OCI-LY7 (cell line): ENCODE data around the gene TSTD1. TPM values are rescaled to one million over a fixed set of nuclear protein-coding genes. Genes with fewer than 3 reads are reported as not detected.

Experiments
- BruUV-seq: library from RNA; stranded (reverse); fragments of 400-500 nt; replicated peaks from 2 replicates; lab custom pipeline; 2021; lab: Mats Ljungman, UMichigan
- CTCF ChIA-PET: fragments of 300-600 bp; sonication (Branson Sonifier 250); formaldehyde crosslinking; loops from one replicate; lab custom pipeline; 2022; ENCODE audit warnings: antibody characterized with exemption; ENCODE audit not compliant: unreplicated experiment; lab: Charles Lee
- POLR2A ChIA-PET: fragments of 300-600 bp; sonication (Branson Sonifier 250); formaldehyde crosslinking; loops from one replicate; lab custom pipeline; 2022; ENCODE audit warnings: antibody characterized with exemption; lab: Charles Lee
- DNase-seq: peaks from one replicate; pipeline ENCODE4 v3.0.0-alpha.2; 2015; ENCODE audit warnings: low spot score
- H2AFZ ChIP-seq: fragments of 200-600 bp; sonication (generic), shearing (Covaris generic); 2 replicates; pipeline ENCODE4 v1.6.1; 2014; ENCODE audit warnings: mild to moderate bottlenecking, antibody characterized with exemption, low read length, moderate library complexity
- H3K27ac ChIP-seq: fragments of 200-600 bp; sonication (generic); 2 replicates; pipeline ENCODE4 v1.5.1; 2014; ENCODE audit warnings: mixed run types, low read depth, mild to moderate bottlenecking, moderate library complexity, low read length, inconsistent platforms; ENCODE audit not compliant: poor library complexity, severe bottlenecking
- H3K36me3 ChIP-seq: fragments of 200-600 bp; sonication (generic); 2 replicates; pipeline ENCODE4 v1.6.1; 2014; ENCODE audit warnings: mild to moderate bottlenecking, antibody characterized with exemption, low read length, moderate library complexity, mixed read lengths; ENCODE audit not compliant: insufficient read depth
- H3K4me1 ChIP-seq: fragments of 200-600 bp; sonication (generic); 2 replicates; pipeline ENCODE4 v1.5.1; 2014; ENCODE audit warnings: mild to moderate bottlenecking, low read length; ENCODE audit not compliant: insufficient read depth, poor library complexity, severe bottlenecking
- H3K4me2 ChIP-seq: fragments of 200-600 bp; sonication (generic); 2 replicates; pipeline ENCODE4 v1.6.1; 2014; ENCODE audit warnings: mild to moderate bottlenecking, low read length
- H3K4me3 ChIP-seq: fragments of 200-600 bp; sonication (generic); 2 replicates; pipeline ENCODE4 v1.5.1; 2014; ENCODE audit warnings: mild to moderate bottlenecking, low read depth, low read length; ENCODE audit not compliant: poor library complexity, severe bottlenecking
- H3K79me2 ChIP-seq: fragments of 200-600 bp; sonication (generic); 2 replicates; pipeline ENCODE4 v1.6.1; 2016; ENCODE audit warnings: low read depth, mild to moderate bottlenecking, low read length, moderate library complexity, mixed read lengths; ENCODE audit not compliant: insufficient read depth
- H3K9me2 ChIP-seq: fragments of 200-600 bp; sonication (generic); 2 replicates; pipeline ENCODE4 v1.6.1; 2016; ENCODE audit warnings: mild to moderate bottlenecking, low read length, mixed read lengths; ENCODE audit not compliant: insufficient read depth
- H3K9me3 ChIP-seq: fragments of 200-600 bp; sonication (generic); 2 replicates; pipeline ENCODE4 v1.6.1; 2014; ENCODE audit warnings: mild to moderate bottlenecking, mixed run types, low read length, mixed read lengths
- H4K20me1 ChIP-seq: fragments of 200-600 bp; sonication (generic); 2 replicates; pipeline ENCODE4 v1.6.1; 2014; ENCODE audit warnings: mild to moderate bottlenecking, antibody characterized with exemption, low read length, moderate library complexity, mixed read lengths; ENCODE audit not compliant: insufficient read depth
- CTCF ChIP-seq: fragments of 200-600 bp; sonication (generic); conservative IDR thresholded peaks from 2 replicates; pipeline ENCODE4 v1.5.1; 2014; ENCODE audit warnings: mild to moderate bottlenecking, antibody characterized with exemption, low read length, moderate library complexity, mixed read lengths
- EZH2phosphoT487 ChIP-seq: fragments of 200-600 bp; sonication (generic); IDR thresholded peaks from 2 replicates; pipeline ENCODE4 v1.6.1; 2018; ENCODE audit warnings: low read depth, borderline replicate concordance, mild to moderate bottlenecking, mixed run types, antibody characterized with exemption, low read length, moderate library complexity, mixed read lengths
- intact Hi-C: fragments of 100-400 bp; cut with micrococcal nuclease; formaldehyde crosslinking; loops from one replicate; pipeline ENCODE4 v1.10.0; 2022; ENCODE audit not compliant: unreplicated experiment
- total RNA-seq, 2 experiments: library from RNA; depleted of rRNA in 1 of 2; stranded (reverse); fragments of >200 nt in 1 of 2; shearing (Covaris generic) in 1 of 2; gene quantifications; 2 replicates each; pipeline ENCODE4 v1.2.3, GENCODE V29; 2014 to 2022

The TSTD1 gene
- total RNA-seq, 2 experiments from 2014 or later: 73.4 to 164 TPM

- Histone ChIP-seq H3K9me2 (no peaks in the 10 kb centered on the region), H3K27ac (no peak overlapping the region), H3K9me3 (no peaks in the 10 kb centered on the region), H3K4me1 (no peaks in the 10 kb centered on the region), H3K36me3 (no peaks in the 10 kb centered on the region), H3K79me2 (no peaks in the 10 kb centered on the region), H3K4me3 (no peak overlapping the region), H3K4me2 (no peak overlapping the region), H4K20me1 (no peaks in the 10 kb centered on the region), H2AFZ (no peak overlapping the region)
- POLR2A ChIA-PET: interaction anchor here (1.2 kb wide), 1 partner anchor 13 kb away, joined by 3 read pairs; no protein-coding TSS in a partner anchor
- BruUV-seq: no TSS peak
- TF ChIP-seq CTCF (no peak), EZH2phosphoT487 (no peak)
- no peak for DNase-seq
- CTCF ChIA-PET: no interaction called here
- intact Hi-C loops: no loop called here
These were observed 45.8 kb upstream of the TSTD1 start for GRCh38 chr1:161084597-161084988.

DNA sequence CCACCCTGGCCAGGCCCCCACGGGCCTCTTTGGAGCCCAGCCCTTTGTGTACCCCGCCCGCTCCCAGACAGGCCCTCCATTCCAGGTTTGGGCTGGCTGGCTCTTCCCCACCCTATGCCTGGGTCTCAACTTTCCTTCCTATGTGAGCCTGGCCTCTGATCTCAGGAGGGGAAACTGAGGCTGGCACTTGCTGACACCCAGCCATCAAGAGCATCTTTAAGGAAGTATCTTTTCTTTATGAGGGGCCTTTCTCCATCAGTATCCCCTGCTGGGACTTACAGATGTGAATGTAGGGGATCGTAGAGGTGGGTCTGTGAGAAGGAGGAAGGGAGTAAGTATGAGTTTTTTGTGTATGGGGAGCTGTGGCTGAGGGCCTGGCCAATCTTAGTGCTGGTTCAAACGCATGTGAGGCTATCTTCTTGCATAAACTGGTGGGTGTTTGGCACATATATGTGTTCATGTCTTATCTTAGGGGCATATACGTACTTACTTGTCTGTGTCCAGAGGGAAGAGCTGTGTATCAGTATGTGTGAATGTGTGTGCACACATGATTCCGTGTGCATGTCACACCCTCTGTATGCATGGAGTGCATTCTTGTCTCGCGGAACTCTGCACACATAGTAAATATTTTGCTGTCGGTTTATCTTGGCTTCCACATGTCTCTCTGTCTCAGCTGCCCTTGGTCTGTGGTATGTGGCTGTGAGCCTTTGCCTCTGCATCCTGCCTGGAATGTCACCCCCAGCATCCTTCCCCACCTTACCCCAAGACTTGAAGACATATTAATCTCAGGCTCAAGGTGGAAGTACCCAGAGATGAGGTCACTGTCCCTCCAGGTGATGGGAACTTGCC, 45.2 kb upstream of the TSTD1 start:
- Histone ChIP-seq H3K36me3 (no peaks in the 10 kb centered on the region), H4K20me1 (no peaks in the 10 kb centered on the region), H3K4me1 (no peaks in the 10 kb centered on the region), H3K27ac (no peak overlapping the region), H3K4me2 (no peak overlapping the region), H3K4me3 (no peak overlapping the region), H3K79me2 (no peaks in the 10 kb centered on the region), H3K9me2 (no peaks in the 10 kb centered on the region), H3K9me3 (no peaks in the 10 kb centered on the region), H2AFZ (no peak overlapping the region)
- no peak for DNase-seq
- TF ChIP-seq CTCF (no peak), EZH2phosphoT487 (no peak)
- intact Hi-C loops: no loop called here
- no TSS peak for BruUV-seq
- ChIA-PET CTCF (no interaction called here), POLR2A (interaction anchor here (1.2 kb wide), 1 partner anchor 13 kb away, joined by 3 read pairs; no protein-coding TSS in a partner anchor)
